Posterior vena cava (tissue), 2 donors: Measurements from ENCODE around the gene SREBF2. TPM values are rescaled to one million over a fixed set of nuclear protein-coding genes. Genes with fewer than 3 reads are reported as not detected.

Experiments used
- DNase-seq: peaks from one replicate; pipeline ENCODE4 v3.0.0-alpha.2; 2020; ENCODE audit warnings: low spot score
- intact Hi-C, 2 donors: fragments of 100-400 bp; cut with DNase I; formaldehyde crosslinking; loops; one replicate each; pipeline versions ENCODE4 v1.14.1 to v1.14.2; 2022 to 2023
- microRNA-seq, 2 donors: library from miRNA; unstranded; fragments of <30 nt; microRNA quantifications; one replicate each; pipeline ENCODE4 v1.2.0, GENCODE V29; 2020 to 2021; ENCODE audit warnings: borderline microRNAs expressed in 2 of 2
- total RNA-seq, 2 donors: library from RNA; stranded (reverse); fragmentation: NEBNext Ultra II Directional; extraction: Animal tissue kit (Norgen Biotek cat#: 25700); gene quantifications; one replicate each; pipeline ENCODE4 v1.2.1, GENCODE V29; 2021
- donor health status: DM: yes; HTN: yes; CAD: no.
- donor health status: DM: yes; HTN: yes; CAD: no.

Gene SREBF2
- total RNA-seq, 2 donors from 2014 or later: 48.3 to 52.0 TPM

DNA sequence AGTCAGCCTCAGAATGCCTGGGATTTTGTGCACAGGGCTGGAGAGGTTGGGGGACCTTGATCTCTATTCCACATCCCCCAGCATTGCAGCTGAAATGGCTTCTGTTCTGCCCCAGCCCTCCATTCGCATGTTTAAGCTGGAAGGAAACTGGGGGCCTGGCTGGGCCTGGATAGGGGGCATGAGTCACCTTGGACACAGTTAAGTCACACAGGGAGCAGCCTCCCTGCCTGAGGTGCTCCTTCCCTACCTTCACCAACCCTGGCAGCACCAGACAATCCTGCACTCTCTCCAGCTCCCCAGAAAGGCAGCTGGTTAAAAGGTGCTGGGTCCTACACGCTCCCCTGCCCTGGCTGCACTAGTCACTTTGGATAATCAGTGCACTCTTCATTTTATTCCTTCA, 119.8 kb downstream of the SREBF2 start:
- DNase-seq: no peak
- intact Hi-C loops: no loop called here

Small RNA genes within 50 kb of the gene (microRNA-seq; reads per million reads assigned to microRNA genes)
- gene MIR33A: 7.4 to 29.8 reads per million in 2 donors

Other genes with a start within 250 kb of the SREBF2 start
- gene PMM1, start 243.3 kb upstream of the SREBF2 start, total RNA-seq: 10 to 100 TPM; 17.9 to 18.8 TPM
- 10 to 100 TPM; 22.1 to 22.7 TPM for gene DESI1, start 212.1 kb upstream of the SREBF2 start, total RNA-seq
- gene XRCC6, start 211.8 kb upstream of the SREBF2 start, total RNA-seq: 100 to 1,000 TPM; 145 to 154 TPM
- gene SNU13, start 144.2 kb upstream of the SREBF2 start, total RNA-seq: 100 to 1,000 TPM in 1 of 2 donors, 10 to 100 TPM in 1; 86.2 to 103 TPM
- gene MEI1, start 133.6 kb upstream of the SREBF2 start, total RNA-seq: 1 to 10 TPM; 1.4 to 4.3 TPM
- 1 to 10 TPM; 5.1 to 5.7 TPM for gene CCDC134, start 32.4 kb upstream of the SREBF2 start, total RNA-seq
- gene SHISA8, start 82.0 kb downstream of the SREBF2 start, total RNA-seq: not detected
- gene TNFRSF13C, start 93.7 kb downstream of the SREBF2 start, total RNA-seq: under 1 TPM; 0.28 to 0.33 TPM
- gene CENPM, start 114.0 kb downstream of the SREBF2 start, total RNA-seq: not detected
- gene SEPTIN3, start 136.3 kb downstream of the SREBF2 start, total RNA-seq: under 1 TPM; 0.14 to 0.23 TPM
- 1 to 10 TPM; 1.1 to 1.2 TPM for gene WBP2NL, start 165.7 kb downstream of the SREBF2 start, total RNA-seq
- gene NAGA, start 237.7 kb downstream of the SREBF2 start, total RNA-seq: 10 to 100 TPM; 18.4 to 29.7 TPM
- 10 to 100 TPM; 15.2 to 17.3 TPM for gene PHETA2, start 241.1 kb downstream of the SREBF2 start, total RNA-seq
- 10 to 100 TPM; 63.9 to 67.2 TPM for gene SMDT1, start 246.6 kb downstream of the SREBF2 start, total RNA-seq